A673 (cell line): Measurements from ENCODE around the gene TFCP2L1. TPM values are rescaled to one million over a fixed set of nuclear protein-coding genes. Genes with fewer than 3 reads are reported as not detected.

Source experiments
- BruUV-seq: library from RNA; stranded (reverse); fragments of 400-500 nt; replicated peaks from 2 replicates; lab custom pipeline; 2021; lab: Mats Ljungman, UMichigan
- CTCF ChIA-PET: fragments of 300-600 bp; sonication (Branson Sonifier 250); formaldehyde crosslinking; loops from one replicate; lab custom pipeline; 2022; ENCODE audit warnings: antibody characterized with exemption; lab: Charles Lee
- POLR2A ChIA-PET: fragments of 300-600 bp; sonication (Branson Sonifier 250); formaldehyde crosslinking; loops from one replicate; lab custom pipeline; 2022; ENCODE audit warnings: antibody characterized with exemption; ENCODE audit not compliant: low non-redundant PET; lab: Charles Lee
- DNase-seq: peaks from one replicate; pipeline ENCODE4 v3.0.0-alpha.2; 2015; ENCODE audit warnings: low spot score
- H3K27ac ChIP-seq: fragments of 200-600 bp; sonication (generic); 2 replicates; pipeline ENCODE4 v1.5.1; 2016; ENCODE audit warnings: mixed run types, low read depth, mild to moderate bottlenecking, mixed read lengths, antibody characterized with exemption, low read length; ENCODE audit not compliant: poor library complexity, severe bottlenecking
- H3K27me3 ChIP-seq: fragments of 200-600 bp; sonication (generic); replicated peaks from 2 replicates; pipeline ENCODE4 v1.6.1; 2017; ENCODE audit warnings: mixed run types, low read depth, mild to moderate bottlenecking, mixed read lengths, antibody characterized with exemption, low read length; ENCODE audit not compliant: insufficient read depth, poor library complexity
- H3K36me3 ChIP-seq: fragments of 200-600 bp; sonication (generic); 2 replicates; pipeline ENCODE4 v1.6.1; 2016; ENCODE audit warnings: mixed run types, mild to moderate bottlenecking, mixed read lengths, antibody characterized with exemption, low read length; ENCODE audit not compliant: insufficient read depth, poor library complexity, severe bottlenecking
- H3K4me1 ChIP-seq: fragments of 200-600 bp; sonication (generic); 2 replicates; pipeline ENCODE4 v1.6.1; 2017; ENCODE audit warnings: mixed run types, mild to moderate bottlenecking, mixed read lengths, antibody characterized with exemption, low read length; ENCODE audit not compliant: insufficient read depth, poor library complexity, severe bottlenecking
- H3K4me3 ChIP-seq: fragments of 200-600 bp; sonication (generic); 2 replicates; pipeline ENCODE4 v1.5.1; 2016; ENCODE audit warnings: low read depth, mixed run types, mild to moderate bottlenecking, mixed read lengths, low read length; ENCODE audit not compliant: poor library complexity, severe bottlenecking
- H3K9me3 ChIP-seq: fragments of 200-600 bp; sonication (generic); 2 replicates; pipeline ENCODE4 v1.6.1; 2016; ENCODE audit warnings: mixed run types, low read depth, mild to moderate bottlenecking, mixed read lengths, antibody characterized with exemption, low read length; ENCODE audit not compliant: poor library complexity, severe bottlenecking
- CTCF ChIP-seq: fragments of 300-800, 200-600 bp; sonication (generic); conservative IDR thresholded peaks from 2 replicates; pipeline ENCODE4 v1.5.1; 2017; ENCODE audit warnings: low read depth, mild to moderate bottlenecking, antibody characterized with exemption, low read length, moderate library complexity, mixed read lengths
- EZH2 ChIP-seq: fragments of 200-600 bp; sonication (generic); IDR thresholded peaks from 2 replicates; pipeline ENCODE4 v1.6.1; 2017; ENCODE audit warnings: borderline replicate concordance, low read depth, mild to moderate bottlenecking, mixed read lengths, antibody characterized with exemption, low read length; ENCODE audit not compliant: poor library complexity, severe bottlenecking
- intact Hi-C: fragments of 100-400 bp; cut with micrococcal nuclease; formaldehyde crosslinking; loops from one replicate; pipeline ENCODE4 v1.10.0; 2022; ENCODE audit not compliant: unreplicated experiment
- total RNA-seq: library from RNA; stranded (reverse); gene quantifications from 2 replicates; pipeline ENCODE4 v1.2.3, GENCODE V29; 2021

The TFCP2L1 gene
- total RNA-seq, 1 experiment from 2014 or later, result not detected

GRCh38 chr2:121285926-121286325 lies 924 bp upstream of the TFCP2L1 start:
- CTCF ChIA-PET, result no interaction called here
- DNase-seq, result no peak
- Histone ChIP-seq H3K36me3 (no peaks in the 10 kb centered on the region), H3K9me3 (no peaks in the 10 kb centered on the region), H3K4me1 (no peaks in the 10 kb centered on the region), H3K27me3 (peaks cover 44% of the 10 kb centered on the region), H3K4me3 (no peak overlapping the region), H3K27ac (no peak overlapping the region)
- intact Hi-C loops, result no loop called here
- BruUV-seq, result no TSS peak
- POLR2A ChIA-PET, result interaction anchor here (0.6 kb wide), 1 partner anchor 658 kb away, joined by 4 read pairs; no protein-coding TSS in a partner anchor
- TF ChIP-seq CTCF, result no peak
- TF ChIP-seq EZH2, result no peak

- Histone ChIP-seq H3K9me3 (no peaks in the 10 kb centered on the region), H3K4me3 (no peak overlapping the region), H3K27ac (no peak overlapping the region), H3K27me3 (peaks cover 44% of the 10 kb centered on the region), H3K4me1 (no peaks in the 10 kb centered on the region), H3K36me3 (no peaks in the 10 kb centered on the region)
- intact Hi-C loops, result no loop called here
- POLR2A ChIA-PET, result no interaction called here
- no peak for DNase-seq
- CTCF ChIA-PET, result no interaction called here
- no TSS peak for BruUV-seq
- TF ChIP-seq CTCF, result no peak
- no peak for TF ChIP-seq EZH2
Measured at GRCh38 chr2:121283670-121284462, 1.1 kb downstream of the TFCP2L1 start.

- no peaks in the 10 kb centered on the region for H3K9me3 ChIP-seq
- TF ChIP-seq CTCF, result no peak
- no peak for TF ChIP-seq EZH2
- BruUV-seq, result no TSS peak
- ChIA-PET CTCF (no interaction called here), POLR2A (no interaction called here)
- H3K27ac ChIP-seq, result no peak overlapping the region
- no peak overlapping the region for H3K4me3 ChIP-seq
- no peaks in the 10 kb centered on the region for H3K36me3 ChIP-seq
- peaks cover 44% of the 10 kb centered on the region for H3K27me3 ChIP-seq
- H3K4me1 ChIP-seq, result no peaks in the 10 kb centered on the region
- DNase-seq, result no peak
- intact Hi-C loops, result no loop called here
Measured at GRCh38 chr2:121282800-121283385, 2.1 kb downstream of the TFCP2L1 start.
